Upper lobe of right lung (tissue), 1 donor: ENCODE results near the gene RUNX1. TPM values are rescaled to one million over a fixed set of nuclear protein-coding genes. Genes with fewer than 3 reads are reported as not detected.

ENCODE experiments used
- ATAC-seq: fragments of 200-7000 bp; cut with Tn5 transposase; one replicate; pipeline ENCODE4 v1.9.1; 2020; ENCODE audit warnings: mild to moderate bottlenecking, moderate library complexity
- DNase-seq: peaks from one replicate; pipeline ENCODE4 v3.0.0-alpha.2; 2020
- H3K27ac ChIP-seq: fragments of 200-600 bp; one replicate; pipeline ENCODE4 v1.8.0; 2022
- H3K27me3 ChIP-seq: fragments of 200-600 bp; one replicate; pipeline ENCODE4 v1.8.0; 2022; ENCODE audit warnings: mild to moderate bottlenecking
- H3K36me3 ChIP-seq: fragments of 200-600 bp; one replicate; pipeline ENCODE4 v1.8.0; 2022
- H3K4me1 ChIP-seq: fragments of 200-600 bp; one replicate; pipeline ENCODE4 v1.8.0; 2022
- H3K4me3 ChIP-seq: fragments of 200-600 bp; one replicate; pipeline ENCODE4 v1.8.0; 2022; ENCODE audit warnings: mild to moderate bottlenecking
- H3K9me3 ChIP-seq: fragments of 200-600 bp; one replicate; pipeline ENCODE4 v1.8.0; 2022
- intact Hi-C: fragments of 100-400 bp; cut with DNase I; formaldehyde crosslinking; loops from one replicate; pipeline ENCODE4 v1.11.0; 2022
- long read RNA-seq: library from polyadenylated mRNA; unstranded; transcript quantifications from one replicate; pipeline ENCODE4 v2.0.0, GENCODE V29; 2021
- total RNA-seq: library from RNA; stranded (reverse); fragmentation: NEBNext Ultra II Directional; extraction: Animal tissue kit (Norgen Biotek cat#: 25700); gene quantifications from one replicate; pipeline ENCODE4 v1.2.1, GENCODE V29; 2021
- TF ChIP-seq, protein P1 (sequence below): fragments of 200-600 bp; IDR thresholded peaks from one replicate; pipeline ENCODE4 v1.8.0; 2022; ENCODE audit warnings: antibody characterized with exemption
- donor health status: DM: no; HTN: yes; CAD: no; lungs with severe emphysema.

RUNX1 gene
- total RNA-seq = 86.9 TPM
- long read RNA-seq, partial matches to known transcripts = 18 of 32 reads
- long read RNA-seq, other reads (novel, unspliced or antisense) = 14 of 32 reads

DNA sequence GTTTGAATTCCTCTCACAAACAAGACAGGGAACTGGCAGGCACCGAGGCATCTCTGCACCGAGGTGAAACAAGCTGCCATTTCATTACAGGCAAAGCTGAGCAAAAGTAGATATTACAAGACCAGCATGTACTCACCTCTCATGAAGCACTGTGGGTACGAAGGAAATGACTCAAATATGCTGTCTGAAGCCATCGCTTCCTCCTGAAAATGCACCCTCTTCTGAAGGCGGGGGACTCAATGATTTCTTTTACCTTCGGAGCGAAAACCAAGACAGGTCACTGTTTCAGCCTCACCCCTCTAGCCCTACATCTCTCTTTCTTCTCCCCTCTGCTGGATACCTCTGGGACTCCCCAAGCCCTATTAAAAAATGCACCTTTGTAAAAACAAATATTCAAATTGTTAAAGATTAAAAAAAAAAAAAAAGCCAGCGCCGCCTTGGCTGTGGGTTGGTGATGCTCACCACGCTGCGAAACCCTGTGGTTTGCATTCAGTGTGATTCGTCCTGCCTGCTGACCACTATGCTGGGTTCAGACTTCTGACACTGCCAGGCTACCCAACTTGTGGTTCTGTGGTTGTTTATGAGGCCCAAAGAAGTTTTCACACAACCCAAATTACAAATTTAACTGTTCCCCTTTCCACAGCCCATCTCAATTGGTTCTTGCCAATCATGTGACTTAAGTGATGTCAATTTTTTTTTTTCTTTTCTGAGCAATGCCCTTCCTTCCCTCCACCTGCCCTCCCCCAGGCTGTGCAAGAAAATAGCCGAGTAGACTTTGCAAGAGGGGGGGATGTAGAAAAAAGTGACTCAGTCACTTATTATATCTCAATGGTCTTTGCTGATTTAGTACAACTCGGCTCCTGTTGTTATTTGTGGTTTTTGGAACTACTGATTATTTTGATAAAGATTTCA, at the start of gene RUNX1:
Gene RUNX1 (minus strand): TSS at position 597 of the 912 bp plus-strand sequence.
- ATAC-seq (peak; percentile 73), DNase-seq (peak; percentile 68)
- no peaks in the 10 kb centered on the region for H3K9me3 ChIP-seq
- peak within 1 kb of the TSS; percentile 49 for H3K4me3 ChIP-seq
- intact Hi-C loops = no loop called here
- peaks cover 33% of the 10 kb centered on the region for H3K4me1 ChIP-seq
- peak within 1 kb of the TSS; percentile 81 for H3K27ac ChIP-seq
- H3K27me3 ChIP-seq = no peaks in the 10 kb centered on the region
- TF ChIP-seq, protein P1, sequence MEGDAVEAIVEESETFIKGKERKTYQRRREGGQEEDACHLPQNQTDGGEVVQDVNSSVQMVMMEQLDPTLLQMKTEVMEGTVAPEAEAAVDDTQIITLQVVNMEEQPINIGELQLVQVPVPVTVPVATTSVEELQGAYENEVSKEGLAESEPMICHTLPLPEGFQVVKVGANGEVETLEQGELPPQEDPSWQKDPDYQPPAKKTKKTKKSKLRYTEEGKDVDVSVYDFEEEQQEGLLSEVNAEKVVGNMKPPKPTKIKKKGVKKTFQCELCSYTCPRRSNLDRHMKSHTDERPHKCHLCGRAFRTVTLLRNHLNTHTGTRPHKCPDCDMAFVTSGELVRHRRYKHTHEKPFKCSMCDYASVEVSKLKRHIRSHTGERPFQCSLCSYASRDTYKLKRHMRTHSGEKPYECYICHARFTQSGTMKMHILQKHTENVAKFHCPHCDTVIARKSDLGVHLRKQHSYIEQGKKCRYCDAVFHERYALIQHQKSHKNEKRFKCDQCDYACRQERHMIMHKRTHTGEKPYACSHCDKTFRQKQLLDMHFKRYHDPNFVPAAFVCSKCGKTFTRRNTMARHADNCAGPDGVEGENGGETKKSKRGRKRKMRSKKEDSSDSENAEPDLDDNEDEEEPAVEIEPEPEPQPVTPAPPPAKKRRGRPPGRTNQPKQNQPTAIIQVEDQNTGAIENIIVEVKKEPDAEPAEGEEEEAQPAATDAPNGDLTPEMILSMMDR = no peak
- no peaks in the 10 kb centered on the region for H3K36me3 ChIP-seq

DNA sequence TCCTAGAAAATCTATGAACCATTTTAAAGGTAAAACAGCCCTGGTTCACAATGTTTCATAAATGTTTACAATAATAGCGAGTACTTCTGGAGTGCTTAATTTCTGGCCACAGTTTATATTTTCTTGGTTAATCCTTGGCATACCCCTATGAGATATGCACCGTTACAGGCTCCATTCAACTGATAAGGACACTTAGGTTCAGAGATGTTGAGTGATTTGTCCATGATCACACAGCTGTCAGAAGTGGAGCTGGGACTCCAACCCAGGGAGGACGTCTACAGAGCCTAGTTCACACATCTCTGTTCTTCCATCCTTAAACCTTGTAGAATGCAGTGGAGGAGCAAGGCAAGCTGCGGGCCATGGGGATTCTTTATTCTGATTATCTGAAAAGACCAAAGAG, 48.4 kb upstream of the RUNX1 start:
- H3K4me1 ChIP-seq = no peaks in the 10 kb centered on the region
- ATAC-seq (no peak), DNase-seq (no peak)
- no peaks in the 10 kb centered on the region for H3K27me3 ChIP-seq
- H3K9me3 ChIP-seq = no peaks in the 10 kb centered on the region
- intact Hi-C loops = no loop called here
- no peaks in the 10 kb centered on the region for H3K36me3 ChIP-seq
- H3K4me3 ChIP-seq = no peak overlapping the region
- TF ChIP-seq, protein P1 = no peak
- H3K27ac ChIP-seq = no peak overlapping the region

DNA sequence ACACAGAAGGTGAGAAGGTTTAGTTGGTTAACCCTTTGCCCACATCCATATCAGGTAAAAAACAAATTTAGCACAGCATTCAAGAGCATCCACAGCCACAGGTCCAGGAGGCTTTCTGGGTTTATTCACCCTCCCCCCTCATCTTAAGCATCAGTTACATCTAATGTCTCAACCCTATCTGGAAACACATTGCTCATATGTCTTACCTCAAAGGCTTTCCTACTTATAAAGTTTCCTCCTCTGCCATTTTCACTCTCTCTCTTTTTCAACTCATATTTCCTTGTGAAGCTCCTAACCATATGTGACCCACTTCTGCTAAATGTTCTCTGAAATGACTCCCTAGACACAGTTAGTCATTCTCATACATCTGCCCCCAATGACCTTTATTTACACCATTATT, 47.9 kb upstream of the RUNX1 start:
- no peak for DNase-seq
- H3K27ac ChIP-seq = no peak overlapping the region

DNA sequence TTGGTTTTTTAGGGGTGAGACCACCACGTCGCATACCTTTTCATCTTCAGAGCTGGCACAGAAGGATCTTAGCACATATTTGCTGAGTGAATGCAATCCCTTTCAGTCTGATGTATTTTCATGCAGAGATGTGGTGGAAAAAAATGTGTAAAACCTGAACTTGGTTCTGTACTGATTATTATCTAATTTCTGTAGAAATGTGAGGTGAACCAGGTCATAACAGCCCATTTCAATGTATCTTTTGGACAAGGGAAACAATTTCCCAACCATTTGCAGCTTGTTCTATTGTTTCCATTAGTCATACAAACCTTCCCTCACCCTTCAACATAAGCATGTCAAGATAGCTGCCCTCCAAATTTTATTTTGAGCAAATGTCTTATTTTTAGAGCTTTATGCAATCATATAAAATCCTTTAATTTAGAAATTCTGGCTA, 46.8 kb upstream of the RUNX1 start:
- H3K27me3 ChIP-seq = no peaks in the 10 kb centered on the region
- no peaks in the 10 kb centered on the region for H3K9me3 ChIP-seq
- no peak overlapping the region for H3K27ac ChIP-seq
- intact Hi-C loops = no loop called here
- TF ChIP-seq, protein P1 = no peak
- no peak overlapping the region for H3K4me3 ChIP-seq
- no peaks in the 10 kb centered on the region for H3K4me1 ChIP-seq
- no peaks in the 10 kb centered on the region for H3K36me3 ChIP-seq
- no peak for DNase-seq
- ATAC-seq = no peak

More for the DNA sequence above, 47.9 kb upstream of the RUNX1 start:
- Histone ChIP-seq H3K27me3 (no peaks in the 10 kb centered on the region), H3K36me3 (no peaks in the 10 kb centered on the region), H3K4me3 (no peak overlapping the region), H3K4me1 (no peaks in the 10 kb centered on the region), H3K9me3 (no peaks in the 10 kb centered on the region)
- intact Hi-C loops = no loop called here
- TF ChIP-seq, protein P1 = no peak
- no peak for ATAC-seq

DNA sequence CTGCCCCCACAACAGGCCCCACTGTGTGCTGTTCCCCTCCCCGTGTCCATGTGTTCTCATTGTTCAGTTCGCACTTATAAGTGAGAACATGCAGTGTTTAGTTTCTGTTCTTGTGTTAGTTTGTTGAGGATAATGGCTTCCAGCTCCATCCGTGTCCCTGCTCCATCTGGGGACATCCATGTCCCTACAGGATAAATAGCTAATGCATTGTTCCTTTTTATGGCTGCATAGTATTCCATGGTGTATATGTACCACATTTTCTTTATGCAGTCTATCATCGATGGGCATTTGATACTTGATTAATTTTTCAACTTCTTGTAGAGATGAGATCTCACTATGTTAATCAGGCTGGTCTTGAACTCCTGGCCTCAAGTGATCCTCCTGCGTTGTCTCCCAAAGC, 44.4 kb upstream of the RUNX1 start:
- intact Hi-C loops = no loop called here
- no peak overlapping the region for H3K27ac ChIP-seq
- H3K36me3 ChIP-seq = no peaks in the 10 kb centered on the region
- no peak for ATAC-seq
- TF ChIP-seq, protein P1 = no peak
- DNase-seq = no peak
- H3K4me3 ChIP-seq = no peak overlapping the region
- H3K9me3 ChIP-seq = no peaks in the 10 kb centered on the region
- H3K4me1 ChIP-seq = no peaks in the 10 kb centered on the region
- H3K27me3 ChIP-seq = no peaks in the 10 kb centered on the region
